ENCODE data around the gene CLEC7A.

Gene CLEC7A

GRCh38 chr12:10142976-10143589 lies 13.1 kb upstream of the CLEC7A start:
- no peak overlapping the region for H3K4me3 ChIP-seq (ENCODE audit: low read depth, low read length)

GRCh38 chr12:10140001-10140400 lies 10.0 kb upstream of the CLEC7A start:
- no peak overlapping the region for H3K4me3 ChIP-seq (ENCODE audit: low read depth, low read length)

- no peak overlapping the region for H3K4me3 ChIP-seq (ENCODE audit: low read depth, low read length)
These were observed 6.7 kb upstream of the CLEC7A start for GRCh38 chr12:10136637-10137205.

GRCh38 chr12:10135126-10135525 lies 5.1 kb upstream of the CLEC7A start:
- no peak overlapping the region for H3K4me3 ChIP-seq (ENCODE audit: low read depth, low read length)

- no peak overlapping the region for H3K4me3 ChIP-seq (ENCODE audit: low read depth, low read length)
These were observed 2.9 kb upstream of the CLEC7A start for GRCh38 chr12:10132850-10133370.

- no peak overlapping the region for H3K4me3 ChIP-seq (ENCODE audit: low read depth, low read length)
These were observed 1.2 kb upstream of the CLEC7A start for GRCh38 chr12:10131111-10131690.

GRCh38 chr12:10128687-10129086 lies 1.3 kb downstream of the CLEC7A start:
- H3K4me3 ChIP-seq (ENCODE audit: low read depth, low read length) = no peak overlapping the region

GRCh38 chr12:10126413-10126812 lies 3.6 kb downstream of the CLEC7A start:
- H3K4me3 ChIP-seq (ENCODE audit: low read depth, low read length) = no peak overlapping the region

- H3K4me3 ChIP-seq (ENCODE audit: low read depth, low read length) = no peak overlapping the region
These were observed 7.3 kb downstream of the CLEC7A start for GRCh38 chr12:10122689-10123088.

- no peak overlapping the region for H3K4me3 ChIP-seq (ENCODE audit: low read depth, low read length)
These were observed 8.7 kb downstream of the CLEC7A start for GRCh38 chr12:10121278-10121677.

GRCh38 chr12:10119066-10119465 lies 10.9 kb downstream of the CLEC7A start:
- no peak overlapping the region for H3K4me3 ChIP-seq (ENCODE audit: low read depth, low read length)

- H3K4me3 ChIP-seq (ENCODE audit: low read depth, low read length) = no peak overlapping the region
These were observed 14.1 kb downstream of the CLEC7A start for GRCh38 chr12:10115890-10116289.

- no peak overlapping the region for H3K4me3 ChIP-seq (ENCODE audit: low read depth, low read length)
These were observed 14.7 kb downstream of the CLEC7A start for GRCh38 chr12:10115311-10115710.

GRCh38 chr12:10113920-10114319 lies 16.1 kb downstream of the CLEC7A start:
- H3K4me3 ChIP-seq (ENCODE audit: low read depth, low read length) = no peak overlapping the region

- H3K4me3 ChIP-seq (ENCODE audit: low read depth, low read length) = no peak overlapping the region
These were observed 16.9 kb downstream of the CLEC7A start for GRCh38 chr12:10113075-10113474.

GRCh38 chr12:10111451-10111850 lies 18.5 kb downstream of the CLEC7A start:
- no peak overlapping the region for H3K4me3 ChIP-seq (ENCODE audit: low read depth, low read length)

- H3K4me3 ChIP-seq (ENCODE audit: low read depth, low read length) = no peak overlapping the region
These were observed 19.6 kb downstream of the CLEC7A start for GRCh38 chr12:10110256-10110844.

GRCh38 chr12:10102322-10102721 lies 27.7 kb downstream of the CLEC7A start:
- H3K4me3 ChIP-seq (ENCODE audit: low read depth, low read length) = no peak overlapping the region

GRCh38 chr12:10101648-10102220 lies 28.3 kb downstream of the CLEC7A start:
- H3K4me3 ChIP-seq (ENCODE audit: low read depth, low read length) = no peak overlapping the region

GRCh38 chr12:10101042-10101579 lies 28.9 kb downstream of the CLEC7A start:
- H3K4me3 ChIP-seq (ENCODE audit: low read depth, low read length) = no peak overlapping the region

GRCh38 chr12:10098791-10099190 lies 31.2 kb downstream of the CLEC7A start, which contains the start of gene CLEC1A:
TSS of gene CLEC1A (minus strand) at chr12:10098985. CDS start at chr12:10098922, 63 bp downstream.
- no peak within 1 kb of the TSS for H3K4me3 ChIP-seq (ENCODE audit: low read depth, low read length)

All from iPS-11a (cell line).